GM15510 (cell line): ENCODE data around the gene CHIC1.

Source experiments
- POLR2A ChIP-seq: IDR thresholded peaks from 3 replicates; pipeline ENCODE4 v1.6.1; 2011; ENCODE audit warnings: borderline replicate concordance; ENCODE audit not compliant: insufficient read length; ENCODE audit errors: extremely low read depth

Gene CHIC1

GRCh38 chrX:73562984-73563737 lies at the start of gene CHIC1:
TSS of gene CHIC1 (plus strand) at chrX:73563197. CDS start at chrX:73563285, 88 bp downstream.
- TF ChIP-seq POLR2A: peak; percentile 52

- TF ChIP-seq POLR2A: no peak
These were observed 38.1 kb upstream of the CHIC1 start for GRCh38 chrX:73524906-73525305.

DNA sequence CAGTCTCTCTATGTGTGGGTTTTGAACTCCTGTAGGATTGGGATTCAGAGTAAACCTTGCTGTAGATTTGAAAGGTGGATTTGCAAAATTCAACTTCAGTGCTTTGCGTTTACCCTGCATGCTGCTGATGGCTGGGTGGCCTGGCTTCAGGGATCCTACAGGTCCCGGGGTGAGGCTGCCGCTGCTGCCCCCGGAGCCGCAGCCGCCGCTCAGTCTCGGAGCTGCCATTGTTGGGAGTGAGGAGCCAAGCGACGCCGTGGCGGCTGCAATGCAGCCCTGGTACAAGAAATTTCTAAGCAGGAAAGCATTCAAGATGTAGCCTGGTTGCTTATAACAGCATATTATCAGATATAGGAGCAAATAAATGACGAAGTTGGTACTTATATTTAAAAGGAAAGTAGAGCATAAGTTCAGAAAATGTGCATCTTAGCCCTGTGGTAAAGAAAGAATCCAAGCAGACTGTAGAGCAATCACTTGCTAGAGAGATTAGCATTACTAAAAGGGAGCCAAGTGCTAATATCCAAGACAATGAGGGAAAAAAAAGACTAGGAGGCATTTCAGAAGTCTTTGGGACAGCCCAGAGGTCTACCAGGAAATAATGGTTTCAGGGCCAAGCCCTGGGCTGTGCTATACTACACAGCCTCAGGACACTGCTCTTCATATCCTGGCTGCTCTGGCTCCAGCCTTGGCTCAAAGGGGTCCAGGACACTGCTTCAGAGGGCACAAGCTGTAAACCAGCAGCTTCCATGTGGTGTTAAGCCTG lies 36.9 kb upstream of the CHIC1 start:
- TF ChIP-seq POLR2A: no peak

DNA sequence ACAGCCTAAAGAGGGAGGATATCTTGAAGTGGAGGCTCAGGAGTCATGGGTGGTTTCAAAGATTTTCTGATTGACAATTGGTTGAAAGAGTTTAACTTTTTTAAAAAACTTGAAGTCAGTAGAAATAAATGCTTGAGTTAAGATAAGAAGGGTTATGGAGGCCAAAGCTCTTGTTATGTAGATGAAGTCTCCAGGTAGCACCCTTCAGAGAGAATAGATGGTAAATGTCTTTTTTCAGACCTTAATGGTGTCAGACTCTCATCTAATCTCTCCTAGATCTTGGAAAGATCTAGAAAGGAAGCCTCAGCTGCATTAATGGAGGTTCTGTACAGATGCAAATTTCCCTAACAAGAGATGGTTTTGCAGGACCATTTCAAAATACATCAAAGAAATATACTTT lies 6.8 kb upstream of the CHIC1 start:
- TF ChIP-seq POLR2A: no peak

GRCh38 chrX:73561801-73562200 lies 1.2 kb upstream of the CHIC1 start:
- no peak for TF ChIP-seq POLR2A

- TF ChIP-seq POLR2A: no peak
These were observed 539 bp upstream of the CHIC1 start for GRCh38 chrX:73562458-73562857.

DNA sequence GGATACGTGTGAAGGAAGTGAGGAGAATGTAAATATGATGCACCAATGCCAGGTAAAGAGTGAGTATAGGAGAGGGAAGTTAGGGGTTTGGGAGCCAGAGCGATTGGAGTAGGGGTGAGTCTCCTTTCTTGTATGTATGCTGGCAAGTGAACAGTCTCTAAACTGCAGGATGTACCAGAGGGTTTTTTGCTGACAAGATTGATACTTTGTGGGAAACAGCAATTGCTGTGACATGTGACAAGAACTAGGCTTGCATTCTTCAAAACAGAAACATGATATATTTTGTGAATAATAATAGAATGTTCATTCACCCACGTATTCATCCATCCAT lies 706 bp downstream of the CHIC1 start:
- TF ChIP-seq POLR2A: no peak

- no peak for TF ChIP-seq POLR2A
These were observed 14.4 kb downstream of the CHIC1 start for GRCh38 chrX:73577361-73577760.

GRCh38 chrX:73581002-73581628 lies 18.1 kb downstream of the CHIC1 start:
- no peak for TF ChIP-seq POLR2A

- TF ChIP-seq POLR2A: no peak
These were observed 52.0 kb downstream of the CHIC1 start for GRCh38 chrX:73615022-73615421.

DNA sequence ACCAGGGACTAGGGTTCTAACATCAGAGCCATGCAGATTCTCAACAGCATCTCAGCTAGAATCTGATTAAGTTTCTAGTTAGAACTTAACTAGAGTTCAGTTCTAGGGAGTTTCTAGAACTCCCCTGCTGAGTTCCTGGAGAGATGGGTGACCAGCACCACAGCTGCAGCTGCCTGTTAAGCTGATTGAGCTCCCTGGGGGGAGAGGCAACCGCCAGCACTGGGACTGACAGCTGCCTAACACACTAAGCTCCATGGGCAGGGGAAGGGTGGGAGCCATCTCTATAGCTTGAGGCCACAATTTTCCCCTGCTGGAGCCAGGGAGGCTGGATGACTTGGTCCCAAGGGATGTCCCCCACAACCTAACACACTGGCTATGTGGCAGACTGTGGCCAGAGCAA lies 84.2 kb downstream of the CHIC1 start:
- no peak for TF ChIP-seq POLR2A

GRCh38 chrX:73647632-73648322 lies 84.8 kb downstream of the CHIC1 start:
- no peak for TF ChIP-seq POLR2A

DNA sequence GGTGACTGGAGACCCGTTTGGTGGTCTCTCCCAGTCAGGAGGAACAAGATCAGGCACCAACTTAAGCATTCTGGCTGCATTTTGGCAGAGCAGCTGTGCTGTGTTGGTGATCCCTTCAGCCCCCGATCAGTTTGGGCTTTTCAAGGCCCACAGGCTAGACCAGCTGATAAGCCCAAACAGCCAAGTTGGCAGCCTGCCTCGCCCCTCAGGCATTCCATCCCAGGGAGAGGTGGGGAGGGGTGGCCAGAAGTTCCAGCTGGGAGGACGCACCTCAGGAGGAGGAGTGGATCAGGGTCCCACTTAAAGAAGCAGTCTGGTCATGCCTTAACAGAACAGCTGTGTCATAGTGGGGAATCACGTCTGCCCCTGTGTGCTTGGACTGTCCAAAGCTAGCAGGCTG lies 105.8 kb downstream of the CHIC1 start:
- no peak for TF ChIP-seq POLR2A

- no peak for TF ChIP-seq POLR2A
These were observed 118.4 kb downstream of the CHIC1 start for GRCh38 chrX:73681408-73681807.

DNA sequence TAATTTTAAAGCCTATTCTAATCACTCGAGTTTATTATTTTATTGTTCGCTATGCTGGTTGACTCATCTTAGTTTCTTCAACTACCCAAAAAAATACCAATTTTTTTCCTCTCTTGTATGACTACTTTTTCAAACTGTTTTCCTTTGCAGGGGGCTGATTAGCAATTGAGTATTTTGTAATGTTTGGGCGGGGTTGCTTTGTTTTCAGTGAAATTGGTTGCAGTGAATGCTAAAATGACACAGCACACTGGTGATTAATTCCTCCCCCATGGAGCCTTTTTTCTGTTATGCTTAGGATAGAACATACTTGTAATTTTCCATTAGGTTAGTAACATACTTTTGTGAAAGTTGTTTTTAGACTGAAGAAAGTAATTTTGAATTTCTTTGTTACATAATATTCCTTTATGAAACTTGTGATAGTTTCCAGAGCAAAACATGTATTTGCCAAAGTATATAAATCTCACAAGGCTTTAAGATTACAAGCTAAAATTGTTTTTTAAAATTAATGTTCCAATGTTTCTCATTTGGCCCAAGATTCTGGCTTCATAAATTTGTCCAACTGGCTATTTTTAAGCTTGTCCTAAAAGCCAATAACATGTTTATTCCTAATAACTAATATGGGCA lies 120.4 kb downstream of the CHIC1 start:
- TF ChIP-seq POLR2A: no peak

- TF ChIP-seq POLR2A: no peak
These were observed 165.6 kb downstream of the CHIC1 start for GRCh38 chrX:73728602-73729001.
